ENCODE results near the gene ZNF80. TPM values are rescaled to one million over a fixed set of nuclear protein-coding genes. Genes with fewer than 3 reads are reported as not detected.

Gene ZNF80
- polyA plus RNA-seq, 1 donor (not counting 4 experiments of a cell fraction or from before 2014, with no cell fraction given): not detected

DNA sequence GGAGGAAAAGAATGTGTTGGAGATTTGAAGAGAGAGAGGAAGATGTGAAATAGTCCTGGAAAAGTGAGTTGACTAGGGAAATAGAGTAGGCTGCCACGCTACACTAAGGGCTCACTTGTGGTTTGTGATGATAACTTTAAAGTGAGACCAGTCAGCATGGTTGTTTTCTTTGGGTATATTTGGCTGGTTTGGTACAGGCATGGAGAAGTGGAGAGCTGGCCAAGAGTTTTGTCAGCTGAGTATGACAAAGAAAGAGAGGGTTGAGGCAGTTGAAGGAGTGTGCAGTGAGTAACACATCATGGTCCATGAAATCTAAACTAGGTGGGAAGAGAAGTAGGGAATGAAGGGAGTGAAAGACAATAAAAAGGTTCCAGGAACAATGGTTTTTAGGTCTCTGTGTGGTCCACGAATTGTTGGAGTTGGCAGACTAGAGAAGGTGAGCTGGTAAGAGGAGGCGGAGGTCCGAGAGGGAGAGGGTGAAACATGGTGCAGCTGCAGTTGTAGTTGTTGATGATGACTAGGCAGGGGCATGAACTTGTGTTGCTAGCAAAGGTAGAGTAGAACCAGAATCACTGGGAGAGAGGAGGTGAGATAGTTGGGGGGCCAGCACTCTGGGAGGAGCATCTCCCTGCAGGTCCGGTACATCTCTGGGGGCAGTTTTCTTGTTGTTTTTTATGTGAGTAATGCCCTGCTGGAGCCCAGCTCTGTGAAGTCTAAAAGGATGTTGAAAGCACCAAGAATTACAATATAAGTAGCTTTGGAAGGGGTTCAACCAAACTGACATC lies 21.0 kb downstream of the ZNF80 start:
- Histone ChIP-seq H4K20me1 (ENCODE audit: control insufficient read depth, extremely low read depth, insufficient read depth, low read length) (no peaks in the 10 kb centered on the region), H3K9me1 (ENCODE audit: control insufficient read depth, extremely low read depth, insufficient read depth, low read length) (no peaks in the 10 kb centered on the region), H3K4me3 (ENCODE audit: control insufficient read depth in 2 of 3, extremely low read depth in 1 of 3, insufficient read depth in 2 of 3, low read depth in 1 of 3, low read length in 3 of 3) (no peak overlapping the region), H3K4me2 (ENCODE audit: control insufficient read depth, extremely low read depth, insufficient read depth, low read depth, low read length) (no peak overlapping the region), H3K27ac (ENCODE audit: control insufficient read depth, insufficient read depth, low read length) (no peak overlapping the region), H3K9ac (ENCODE audit: control insufficient read depth, extremely low read depth, insufficient read depth, low read length) (no peak overlapping the region), H3K79me2 (ENCODE audit: control insufficient read depth, insufficient read depth, low read length) (no peaks in the 10 kb centered on the region), H2AFZ (ENCODE audit: control insufficient read depth, low read length) (no peak overlapping the region), H3K9me3 (ENCODE audit: control insufficient read depth, low read depth, low read length) (no peaks in the 10 kb centered on the region), H3K27me3 (ENCODE audit: control insufficient read depth, extremely low read depth, insufficient read depth, low read length) (no peaks in the 10 kb centered on the region), H3K4me1 (ENCODE audit: control insufficient read depth, extremely low read depth, insufficient read depth, low read length) (no peaks in the 10 kb centered on the region), H3K36me3 (ENCODE audit: control insufficient read depth in 2 of 2, extremely low read depth in 1 of 2, insufficient read depth in 2 of 2, low read length in 2 of 2) (no peaks in the 10 kb centered on the region)
- DNase-seq (ENCODE audit: low read depth, low spot score): no peak
- no peak for FAIRE-seq
- dilution Hi-C loops (cut with MboI; ENCODE audit: extremely low pct_ligation_motif_present, low sequenced_read_pairs): no loop called here
- TF ChIP-seq, protein P1, sequence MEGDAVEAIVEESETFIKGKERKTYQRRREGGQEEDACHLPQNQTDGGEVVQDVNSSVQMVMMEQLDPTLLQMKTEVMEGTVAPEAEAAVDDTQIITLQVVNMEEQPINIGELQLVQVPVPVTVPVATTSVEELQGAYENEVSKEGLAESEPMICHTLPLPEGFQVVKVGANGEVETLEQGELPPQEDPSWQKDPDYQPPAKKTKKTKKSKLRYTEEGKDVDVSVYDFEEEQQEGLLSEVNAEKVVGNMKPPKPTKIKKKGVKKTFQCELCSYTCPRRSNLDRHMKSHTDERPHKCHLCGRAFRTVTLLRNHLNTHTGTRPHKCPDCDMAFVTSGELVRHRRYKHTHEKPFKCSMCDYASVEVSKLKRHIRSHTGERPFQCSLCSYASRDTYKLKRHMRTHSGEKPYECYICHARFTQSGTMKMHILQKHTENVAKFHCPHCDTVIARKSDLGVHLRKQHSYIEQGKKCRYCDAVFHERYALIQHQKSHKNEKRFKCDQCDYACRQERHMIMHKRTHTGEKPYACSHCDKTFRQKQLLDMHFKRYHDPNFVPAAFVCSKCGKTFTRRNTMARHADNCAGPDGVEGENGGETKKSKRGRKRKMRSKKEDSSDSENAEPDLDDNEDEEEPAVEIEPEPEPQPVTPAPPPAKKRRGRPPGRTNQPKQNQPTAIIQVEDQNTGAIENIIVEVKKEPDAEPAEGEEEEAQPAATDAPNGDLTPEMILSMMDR (optimal IDR thresholded peaks at IDR 0.05 in 1 of 3, IDR thresholded peaks at IDR 0.05 in 1 of 3, conservative IDR thresholded peaks at IDR 0.05 in 1 of 3; ENCODE audit: extremely low read depth in 1 of 3, insufficient read depth in 2 of 3, low read length in 3 of 3): no peak
- TF ChIP-seq EZH2 (IDR thresholded peaks at IDR 0.05; ENCODE audit: low read length): no peak

DNA sequence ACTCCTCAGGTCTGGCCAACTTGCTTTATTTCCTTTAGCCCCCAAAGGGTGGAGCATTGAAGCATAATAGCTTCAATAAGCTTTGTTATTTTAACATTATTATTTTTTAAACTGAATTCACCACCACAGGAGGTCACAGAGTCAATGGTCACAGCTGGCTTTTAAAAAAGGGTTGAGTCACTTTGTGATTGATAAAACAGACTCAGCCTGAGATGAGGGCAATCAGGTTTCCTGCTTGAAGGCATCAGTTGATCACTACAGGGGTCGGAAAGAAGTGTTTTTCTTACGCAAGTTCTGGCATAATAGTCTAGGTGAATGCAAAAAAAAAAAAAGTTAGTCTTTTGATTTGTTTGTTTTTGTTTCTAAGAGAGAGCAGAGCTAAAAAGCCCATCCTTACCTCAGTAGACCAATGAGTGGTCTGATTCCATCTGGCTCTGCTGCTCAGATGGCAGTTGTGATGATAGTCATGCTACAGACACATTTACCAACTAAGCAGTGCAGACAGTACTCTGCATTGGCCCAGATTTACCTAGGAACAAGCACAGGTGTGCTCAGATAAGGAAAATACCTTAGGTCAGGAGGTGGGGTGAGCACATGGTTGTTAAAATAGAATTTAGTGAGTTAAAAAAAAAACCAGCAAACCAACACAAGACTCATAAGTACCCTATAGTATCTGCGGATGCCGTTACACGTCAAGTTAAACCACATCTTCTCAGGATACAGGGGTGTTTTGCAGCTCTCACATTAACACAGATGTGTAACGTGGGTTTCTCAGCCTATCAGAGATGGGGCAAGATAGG lies 22.6 kb downstream of the ZNF80 start:
- Histone ChIP-seq H3K27ac (ENCODE audit: control insufficient read depth, insufficient read depth, low read length) (no peak overlapping the region), H3K4me2 (ENCODE audit: control insufficient read depth, extremely low read depth, insufficient read depth, low read depth, low read length) (no peak overlapping the region), H3K9me3 (ENCODE audit: control insufficient read depth, low read depth, low read length) (no peaks in the 10 kb centered on the region), H3K4me1 (ENCODE audit: control insufficient read depth, extremely low read depth, insufficient read depth, low read length) (no peaks in the 10 kb centered on the region), H3K9ac (ENCODE audit: control insufficient read depth, extremely low read depth, insufficient read depth, low read length) (no peak overlapping the region), H2AFZ (ENCODE audit: control insufficient read depth, low read length) (no peak overlapping the region), H3K36me3 (ENCODE audit: control insufficient read depth in 2 of 2, extremely low read depth in 1 of 2, insufficient read depth in 2 of 2, low read length in 2 of 2) (no peaks in the 10 kb centered on the region), H3K79me2 (ENCODE audit: control insufficient read depth, insufficient read depth, low read length) (no peaks in the 10 kb centered on the region), H3K9me1 (ENCODE audit: control insufficient read depth, extremely low read depth, insufficient read depth, low read length) (no peaks in the 10 kb centered on the region), H4K20me1 (ENCODE audit: control insufficient read depth, extremely low read depth, insufficient read depth, low read length) (no peaks in the 10 kb centered on the region), H3K4me3 (ENCODE audit: control insufficient read depth in 2 of 3, extremely low read depth in 1 of 3, insufficient read depth in 2 of 3, low read depth in 1 of 3, low read length in 3 of 3) (no peak overlapping the region), H3K27me3 (ENCODE audit: control insufficient read depth, extremely low read depth, insufficient read depth, low read length) (no peaks in the 10 kb centered on the region)
- no peak for FAIRE-seq
- no peak for DNase-seq (ENCODE audit: low read depth, low spot score)
- dilution Hi-C loops (cut with MboI; ENCODE audit: extremely low pct_ligation_motif_present, low sequenced_read_pairs): no loop called here
- TF ChIP-seq EZH2 (IDR thresholded peaks at IDR 0.05; ENCODE audit: low read length): no peak
- TF ChIP-seq, protein P1 (optimal IDR thresholded peaks at IDR 0.05 in 1 of 3, IDR thresholded peaks at IDR 0.05 in 1 of 3, conservative IDR thresholded peaks at IDR 0.05 in 1 of 3; ENCODE audit: extremely low read depth in 1 of 3, insufficient read depth in 2 of 3, low read length in 3 of 3): no peak

All from keratinocyte (primary cell).